Measurements from ENCODE around the gene JMJD4.
"Not testable (repeated sequence)": the region's sequence is repeated elsewhere in the genome, so short reads cannot be mapped to it uniquely, and the experiment has no call there.

JMJD4 gene

DNA sequence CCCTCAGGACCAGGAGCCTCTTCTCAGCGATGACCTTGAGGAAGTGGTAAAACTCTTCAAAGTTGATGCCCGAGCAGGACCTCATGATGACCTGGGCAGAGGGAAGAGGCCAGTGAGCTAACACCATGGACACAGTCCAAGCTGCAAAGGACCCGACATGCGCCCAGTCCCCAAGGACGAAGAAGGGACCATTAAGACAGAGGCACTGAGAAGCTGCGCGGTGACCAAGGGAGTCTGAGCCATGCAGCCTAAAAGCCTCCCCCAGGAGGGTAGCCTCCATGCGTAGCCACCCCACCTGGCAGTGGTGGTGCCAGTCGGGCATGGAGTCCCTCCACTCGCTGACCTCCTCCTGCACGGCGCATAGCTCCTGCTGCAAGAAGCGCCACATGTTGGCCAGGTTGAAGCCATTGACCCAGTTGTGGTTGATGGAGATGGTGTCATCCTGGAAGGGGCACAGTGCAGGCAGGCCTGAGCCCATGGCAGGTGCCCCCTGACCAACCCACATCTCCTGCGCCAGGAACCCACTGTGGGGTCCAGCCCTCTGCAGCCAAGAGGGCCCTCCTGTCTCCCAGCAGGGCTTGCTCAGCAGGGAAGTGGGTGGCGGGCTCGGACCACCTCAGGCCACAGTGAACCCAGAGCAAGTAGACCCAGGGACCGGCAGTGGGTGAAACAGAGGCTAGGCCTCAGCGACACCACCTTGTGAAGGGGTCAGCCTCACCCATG is 2.4 kb downstream of the JMJD4 start:
- no peak for DNase-seq (ENCODE audit: low spot score)

DNA sequence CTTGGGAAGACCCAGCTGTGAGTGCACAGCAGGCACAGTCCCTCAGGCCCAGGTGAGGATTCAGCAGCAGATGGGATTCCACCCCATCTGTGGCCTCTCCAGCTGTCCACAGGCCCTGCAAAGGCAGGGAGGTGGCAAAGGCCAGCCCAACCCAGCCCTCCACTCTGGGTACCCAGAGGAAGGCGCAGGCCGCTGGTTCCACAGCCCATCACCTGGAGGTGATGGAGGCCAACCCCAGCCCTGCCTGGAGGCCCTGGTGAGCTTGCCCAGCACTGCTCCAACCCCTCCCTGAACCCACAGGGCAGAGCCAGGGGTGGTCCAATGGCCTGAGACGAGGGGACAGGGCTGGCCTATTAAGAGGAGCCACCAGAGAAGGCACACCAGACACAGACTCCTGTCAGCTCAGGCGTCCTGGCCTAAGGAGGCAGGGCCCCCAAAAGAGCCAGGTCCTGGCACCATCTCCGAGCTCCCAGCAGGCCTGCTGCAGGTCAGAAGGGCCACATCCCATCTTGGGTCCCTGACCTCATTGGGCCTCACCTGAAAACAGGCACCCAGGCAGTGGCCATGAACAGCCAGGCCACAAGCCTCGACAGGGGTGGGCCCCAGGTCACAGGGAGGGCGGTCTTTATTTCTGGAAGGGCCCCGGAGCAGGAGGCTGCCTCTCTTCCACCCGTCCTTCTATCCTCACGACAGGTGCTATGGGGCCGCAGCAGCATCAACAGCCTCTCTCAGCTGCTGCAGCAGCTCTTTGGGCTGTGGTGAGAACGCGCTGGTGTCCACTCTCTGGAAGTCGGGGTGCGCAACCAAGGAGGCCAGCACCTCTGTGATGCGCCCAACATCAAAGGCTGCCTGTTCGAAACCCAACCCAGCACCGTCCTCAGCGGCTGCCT is 3.2 kb downstream of the JMJD4 start:
- no peak for DNase-seq (ENCODE audit: low spot score)

DNA sequence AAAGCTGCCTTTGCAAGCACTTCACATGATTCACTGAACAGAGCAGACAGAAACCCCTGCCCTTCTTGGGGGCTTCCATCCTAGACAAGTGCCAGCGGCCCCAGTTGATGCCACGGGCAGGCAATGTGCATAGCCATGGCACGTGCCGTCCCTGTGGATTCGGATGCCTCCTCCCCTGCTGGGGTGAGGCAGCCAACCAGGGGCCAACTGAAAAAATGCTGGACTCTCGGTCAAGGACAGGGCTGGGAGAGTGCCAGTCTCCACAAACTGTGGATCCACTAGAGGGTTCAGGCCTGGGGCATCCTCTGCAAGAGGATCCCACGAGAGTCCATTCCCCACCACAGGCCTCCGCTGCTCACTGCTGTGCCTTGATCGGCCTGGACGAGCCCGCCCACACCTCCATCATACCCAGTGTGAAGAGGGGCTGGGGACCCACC is 3.8 kb downstream of the JMJD4 start:
- no peak for DNase-seq (ENCODE audit: low spot score)

GRCh38 chr1:227730630-227731151 is 4.4 kb downstream of the JMJD4 start:
- no peak for DNase-seq (ENCODE audit: low spot score)

- peak; percentile 85 for DNase-seq (ENCODE audit: low spot score)
Measured at GRCh38 chr1:227729881-227730629, 5.0 kb downstream of the JMJD4 start.

- no peak for DNase-seq (ENCODE audit: low spot score)
Measured at GRCh38 chr1:227729144-227729880, 5.8 kb downstream of the JMJD4 start.

DNA sequence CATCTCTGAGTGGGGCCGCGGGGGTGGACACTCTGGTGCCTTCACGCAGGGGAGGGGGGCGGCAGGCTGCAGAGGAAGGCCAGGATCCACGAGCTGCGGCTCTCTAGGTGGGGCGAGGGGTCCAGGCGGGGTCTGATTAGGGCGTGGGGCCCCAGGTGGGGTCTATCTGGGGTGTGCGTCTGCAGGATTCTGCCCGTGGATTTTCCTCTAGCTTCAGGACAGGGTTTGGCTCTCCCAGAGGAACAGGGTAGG is 6.3 kb downstream of the JMJD4 start:
- no peak for DNase-seq (ENCODE audit: low spot score)

GRCh38 chr1:227728059-227728891 is 6.8 kb downstream of the JMJD4 start:
- DNase-seq (ENCODE audit: low spot score) = peak; percentile 56

GRCh38 chr1:227726924-227727599 is 8.0 kb downstream of the JMJD4 start:
- no peak for DNase-seq (ENCODE audit: low spot score)

DNA sequence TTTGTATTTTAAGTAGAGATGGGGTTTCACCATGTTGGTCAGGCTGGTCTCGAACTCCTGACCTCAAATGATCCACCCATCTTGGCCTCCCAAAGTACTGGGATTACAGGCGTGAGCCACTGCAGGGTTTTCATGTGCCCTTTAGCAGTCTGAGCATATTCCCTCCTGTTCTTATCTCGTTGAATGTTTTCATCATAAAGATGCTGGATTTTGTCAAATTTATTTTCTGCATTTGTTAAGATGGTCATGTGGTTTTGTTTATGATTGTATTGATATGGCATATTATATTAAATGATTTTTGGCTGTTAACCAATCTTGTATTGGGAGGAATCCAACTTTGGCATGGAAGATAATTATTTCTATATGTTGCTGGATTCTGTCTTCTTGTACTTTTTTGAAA is 8.8 kb downstream of the JMJD4 start:
- no peak for DNase-seq (ENCODE audit: low spot score)

DNA sequence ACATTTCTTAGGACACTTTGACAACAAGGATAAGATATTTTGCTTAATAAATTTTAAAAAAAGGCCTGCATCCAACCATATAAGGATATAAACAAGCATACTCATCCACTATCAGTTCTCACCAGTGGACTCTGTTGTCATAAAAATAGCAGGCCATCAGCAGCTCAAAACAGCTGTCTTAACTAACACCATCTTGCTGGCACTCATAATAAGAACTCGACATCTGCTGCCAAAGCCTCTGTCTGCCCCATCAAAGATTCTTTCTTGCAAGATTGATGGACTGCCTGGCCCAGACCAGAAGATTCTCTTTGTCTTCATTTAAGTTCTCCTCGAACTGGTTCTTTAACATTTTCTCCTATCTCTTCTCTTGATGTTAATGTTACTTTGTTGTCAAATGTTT is 10.1 kb downstream of the JMJD4 start:
- no peak for DNase-seq (ENCODE audit: low spot score)

GRCh38 chr1:227723474-227723873 is 11.6 kb downstream of the JMJD4 start:
- DNase-seq (ENCODE audit: low spot score) = no peak

GRCh38 chr1:227718932-227719331 is 16.2 kb downstream of the JMJD4 start:
- DNase-seq (ENCODE audit: low spot score) = no peak

DNA sequence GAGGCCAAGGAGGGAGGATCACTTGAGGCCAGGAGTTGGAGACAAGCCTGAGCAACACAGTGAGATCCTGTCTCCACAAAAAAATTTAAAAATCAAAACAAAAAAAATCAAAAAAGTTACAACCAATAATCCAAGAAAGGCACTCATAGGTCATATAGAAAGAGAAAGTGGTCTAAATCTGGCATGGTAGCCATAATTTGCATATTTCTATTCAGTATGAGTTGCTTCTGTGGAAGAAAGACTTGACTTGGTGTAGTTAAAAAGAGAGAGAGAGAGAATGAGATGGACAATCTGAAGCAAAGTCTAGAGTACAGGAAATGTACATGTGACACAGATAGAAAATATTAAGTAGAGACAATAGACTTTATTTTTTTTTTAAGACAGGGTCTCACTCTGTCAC is 22.5 kb downstream of the JMJD4 start:
- DNase-seq (ENCODE audit: low spot score) = no peak

GRCh38 chr1:227710474-227710873 is 24.6 kb downstream of the JMJD4 start:
- not testable (repeated sequence) for DNase-seq (ENCODE audit: low spot score)

GRCh38 chr1:227709451-227709850 is 25.7 kb downstream of the JMJD4 start:
- no peak for DNase-seq (ENCODE audit: low spot score)

GRCh38 chr1:227707846-227708245 is 27.3 kb downstream of the JMJD4 start:
- no peak for DNase-seq (ENCODE audit: low spot score)

GRCh38 chr1:227701631-227702030 is 33.5 kb downstream of the JMJD4 start:
- not testable (repeated sequence) for DNase-seq (ENCODE audit: low spot score)

DNA sequence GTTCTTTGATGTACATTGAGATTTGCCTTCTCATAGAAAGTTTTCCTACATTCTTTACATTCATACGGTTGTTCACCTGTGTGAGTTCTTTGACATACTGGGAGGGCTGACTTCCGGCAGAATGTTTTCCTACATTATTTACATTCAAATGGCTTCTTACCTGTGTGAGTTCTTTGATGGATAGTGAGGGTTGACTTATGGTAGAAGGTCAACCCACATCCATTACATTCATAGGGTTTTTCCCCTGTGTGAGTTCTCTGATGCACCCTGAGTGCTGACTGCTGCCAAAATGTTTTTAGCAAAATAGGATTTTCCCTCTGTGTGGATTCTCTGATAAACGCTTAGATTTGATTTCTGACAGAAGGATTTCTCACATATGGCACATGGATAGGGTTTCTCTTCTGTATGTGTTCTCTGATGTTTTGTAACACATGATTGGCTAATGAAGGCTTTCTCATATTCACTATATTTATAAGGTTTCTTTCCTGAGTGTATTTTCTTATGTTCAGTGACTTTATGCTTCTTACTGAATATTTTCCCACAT is 37.7 kb downstream of the JMJD4 start:
- DNase-seq (ENCODE audit: low spot score) = no peak

GRCh38 chr1:227685807-227686206 is 49.3 kb downstream of the JMJD4 start:
- no peak for DNase-seq (ENCODE audit: low spot score)

Data from hepatic stellate cell (primary cell).